ENCODE data around the gene SV2C. TPM values are rescaled to one million over a fixed set of nuclear protein-coding genes. Genes with fewer than 3 reads are reported as not detected.
"Not testable (repeated sequence)": the region's sequence is repeated elsewhere in the genome, so short reads cannot be mapped to it uniquely, and the experiment has no call there.

SV2C gene
- polyA plus RNA-seq, 5 donors = 0.22 to 0.60 (median 0.30) TPM

DNA sequence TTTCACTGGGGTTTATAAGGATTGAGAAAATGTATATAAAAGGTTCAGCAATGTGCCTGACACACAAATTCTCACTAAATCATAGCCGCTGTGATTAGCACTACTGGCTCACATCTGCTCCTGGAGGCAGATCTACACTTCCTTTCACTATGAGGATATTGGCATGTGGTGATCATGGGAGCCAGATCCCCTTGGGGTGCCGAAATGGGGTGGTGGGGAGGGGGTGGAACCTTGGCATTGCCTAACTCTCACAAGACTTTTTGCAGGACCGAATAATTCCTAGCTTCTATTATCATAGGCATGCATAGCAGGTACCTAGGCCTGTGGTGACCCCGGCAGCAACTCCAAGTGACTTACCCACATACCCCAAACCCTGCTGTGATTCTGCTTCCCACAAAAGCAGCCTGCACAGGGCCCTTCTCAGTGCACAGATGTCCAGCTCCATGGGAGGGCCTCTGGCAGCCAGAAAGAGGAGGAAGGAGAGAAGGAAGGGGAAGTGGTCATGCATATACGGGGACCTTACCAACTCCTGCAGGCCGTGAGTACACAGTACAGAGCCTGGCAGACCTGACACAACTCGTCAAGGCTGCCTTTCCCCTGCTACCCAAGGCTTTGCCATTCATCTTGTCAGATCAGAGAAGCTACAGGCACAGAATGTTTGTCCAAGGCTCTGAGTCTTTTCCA is 258.6 kb downstream of the SV2C start:
- DNase-seq = no peak

DNA sequence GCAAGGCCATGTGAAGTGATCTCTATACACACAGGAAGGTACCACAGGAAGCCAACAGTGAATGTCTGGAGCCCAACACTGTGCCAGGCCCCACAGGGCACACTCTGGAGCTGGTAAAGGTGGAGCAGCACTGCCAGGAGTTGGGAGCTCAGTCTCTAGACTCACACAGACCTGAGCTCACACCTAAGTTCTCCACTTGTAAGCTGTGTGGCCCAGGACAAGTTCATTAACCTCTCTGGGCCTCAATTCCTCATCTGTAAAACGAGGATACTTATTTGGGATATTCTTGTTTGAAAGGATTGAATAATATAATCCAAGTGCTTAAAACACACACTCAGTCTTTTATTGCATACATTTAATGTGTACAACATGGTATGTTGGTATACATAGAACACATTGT is 259.3 kb downstream of the SV2C start:
- DNase-seq = no peak

- DNase-seq = no peak
These were observed 262.4 kb downstream of the SV2C start for GRCh38 chr5:76345582-76345981.

DNA sequence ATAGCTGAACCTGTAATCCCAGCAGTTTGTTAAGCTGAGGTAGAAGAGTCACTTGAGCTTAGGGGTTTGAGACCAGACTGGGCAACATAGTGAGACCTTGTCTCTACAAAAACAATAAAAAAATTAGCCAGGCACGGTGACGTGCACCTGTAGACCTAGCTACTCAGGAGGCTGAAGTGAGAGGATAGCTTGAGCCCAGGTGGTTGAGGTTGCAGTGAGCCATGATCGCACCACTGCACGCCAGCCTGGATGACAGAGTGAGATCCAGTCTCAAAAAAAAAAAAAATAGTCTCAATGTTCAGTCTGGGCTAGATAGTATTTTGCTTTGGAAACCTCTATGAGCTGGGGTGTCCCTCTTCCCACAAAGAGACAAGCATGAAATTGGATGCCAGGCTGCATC is 268.0 kb downstream of the SV2C start:
- no peak for DNase-seq

DNA sequence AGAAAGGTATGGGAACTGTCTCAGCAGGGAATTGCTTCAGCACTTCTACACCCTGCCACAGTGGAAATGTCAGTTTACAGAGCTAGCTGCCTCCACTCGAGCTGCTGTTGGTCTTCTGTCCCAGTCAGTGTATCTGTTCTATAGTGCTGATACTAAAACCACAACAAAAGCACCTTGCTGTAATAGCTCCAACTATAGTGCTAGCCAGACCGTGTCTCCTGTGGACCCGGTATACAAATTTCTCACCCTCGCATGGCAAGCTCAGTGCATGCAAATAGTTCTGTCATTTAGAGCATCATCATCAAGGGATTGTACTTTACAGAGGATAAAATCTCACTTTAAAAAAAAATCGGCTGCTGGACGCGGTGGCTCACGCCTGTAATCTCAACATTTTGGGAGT is 268.4 kb downstream of the SV2C start:
- DNase-seq = no peak

DNA sequence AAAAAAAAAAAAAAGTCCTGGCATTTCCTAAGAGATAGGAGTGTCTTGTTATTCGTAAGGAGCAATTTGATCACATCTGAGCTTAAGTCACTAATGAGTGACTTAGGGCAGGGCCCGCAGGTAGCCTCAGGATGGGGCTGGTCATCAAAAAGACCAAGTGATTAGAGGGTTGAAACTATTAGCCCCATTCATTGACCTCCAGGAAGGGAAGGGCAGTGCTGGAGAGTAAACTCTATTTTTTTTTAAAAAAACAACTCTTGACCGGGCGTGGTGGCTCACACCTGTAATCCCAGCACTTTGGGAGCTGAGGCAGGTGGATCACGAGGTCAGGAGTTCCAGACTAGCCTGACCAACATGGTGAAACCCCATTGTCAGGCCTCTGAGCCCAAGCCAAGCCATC is 273.7 kb downstream of the SV2C start:
- DNase-seq = no peak

- no peak for DNase-seq
These were observed 280.4 kb downstream of the SV2C start for GRCh38 chr5:76363352-76364225.

DNA sequence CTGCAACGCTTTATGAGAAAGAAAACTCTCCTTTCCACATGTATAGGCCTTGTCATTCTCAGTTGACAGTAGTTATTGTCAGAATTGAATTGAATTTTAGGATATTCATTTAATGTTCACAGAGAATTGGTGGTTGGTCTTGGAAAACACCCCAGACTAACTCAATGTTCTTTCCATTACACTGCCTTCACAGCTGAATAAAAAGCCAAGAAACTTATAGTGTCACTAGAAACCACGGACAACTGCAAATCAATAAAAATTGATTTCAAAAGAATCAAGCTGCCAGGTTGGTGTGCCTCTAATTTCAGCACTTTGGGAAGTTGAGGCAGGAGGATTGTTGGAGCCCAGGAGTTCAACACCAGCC is 281.0 kb downstream of the SV2C start:
- DNase-seq = no peak

- no peak for DNase-seq
These were observed 282.4 kb downstream of the SV2C start for GRCh38 chr5:76365561-76365960.

DNA sequence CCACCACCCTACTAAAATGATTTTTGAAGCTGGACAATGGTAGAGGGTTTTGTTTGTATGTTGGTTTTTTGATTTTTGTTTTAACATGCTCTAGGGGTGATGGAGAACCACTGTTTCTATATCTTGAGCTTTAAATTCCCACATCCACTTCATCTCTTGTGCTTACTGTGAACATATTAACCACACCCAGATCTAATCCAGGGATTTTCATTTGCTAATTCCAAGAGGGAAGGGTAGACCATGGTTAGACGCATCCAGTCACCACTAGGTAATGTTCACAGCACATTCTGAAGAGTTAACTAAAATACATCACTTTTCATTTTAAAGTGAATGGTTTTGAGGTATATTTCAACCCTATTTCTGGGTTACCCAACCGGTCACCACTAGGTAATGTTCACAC is 283.4 kb downstream of the SV2C start:
- no peak for DNase-seq

- no peak for DNase-seq
These were observed 284.6 kb downstream of the SV2C start for GRCh38 chr5:76367623-76368371.

- DNase-seq = no peak
These were observed 285.8 kb downstream of the SV2C start for GRCh38 chr5:76368941-76369340.

GRCh38 chr5:76369668-76370067 is 286.5 kb downstream of the SV2C start:
- DNase-seq = not testable (repeated sequence)

DNA sequence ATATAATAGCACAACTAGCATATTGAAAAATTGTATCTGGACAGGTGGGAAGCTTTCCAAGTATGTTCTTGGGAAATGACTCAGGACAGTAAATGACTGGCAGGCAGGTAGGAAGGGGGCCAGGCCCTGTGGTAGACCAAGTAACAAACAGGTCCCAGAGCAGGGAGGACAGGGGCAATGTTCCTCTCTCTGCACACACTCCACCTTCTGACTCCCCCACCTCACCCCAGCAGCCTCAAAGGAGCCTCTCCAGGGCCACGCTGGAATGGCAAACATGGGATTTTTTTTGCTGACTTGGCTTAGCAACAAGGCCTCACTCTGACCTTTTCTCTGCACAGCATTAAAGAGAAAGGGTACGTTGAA is 288.8 kb downstream of the SV2C start:
- no peak for DNase-seq

DNA sequence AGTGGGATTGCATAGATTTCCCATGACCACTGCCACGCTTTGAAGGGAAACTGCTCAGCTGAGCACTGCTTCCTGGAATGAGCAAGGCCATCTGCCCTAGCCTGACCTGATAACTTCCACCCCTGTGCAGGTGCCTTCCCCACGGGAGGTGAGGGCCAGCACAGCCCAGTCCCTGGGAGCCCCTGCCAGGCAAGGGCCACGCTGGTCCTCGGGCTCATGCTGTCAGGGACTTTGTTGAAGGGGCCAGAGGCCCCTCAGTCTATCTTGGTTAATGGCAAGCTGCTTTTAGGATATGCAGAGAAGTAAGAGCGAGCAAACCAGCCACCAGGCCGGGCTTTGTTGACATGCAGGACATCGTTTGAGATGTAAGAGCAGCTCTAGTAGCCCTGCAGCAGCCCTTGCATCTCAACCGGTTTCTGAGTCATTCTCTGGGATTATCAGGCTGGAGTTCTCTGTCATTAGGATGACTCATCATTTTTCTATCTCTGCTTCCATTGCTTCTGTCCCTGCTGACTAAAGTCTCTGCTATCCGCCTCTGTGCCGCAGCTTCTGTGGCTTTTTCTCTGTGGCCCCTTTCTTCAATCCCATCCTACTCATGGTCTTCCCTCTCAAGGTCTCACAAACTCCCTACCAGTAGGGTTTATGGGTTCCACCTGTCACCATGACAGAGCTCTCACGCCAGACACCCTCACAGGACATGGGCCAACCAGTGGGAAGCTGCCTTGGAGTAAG is 289.3 kb downstream of the SV2C start:
- no peak for DNase-seq

DNA sequence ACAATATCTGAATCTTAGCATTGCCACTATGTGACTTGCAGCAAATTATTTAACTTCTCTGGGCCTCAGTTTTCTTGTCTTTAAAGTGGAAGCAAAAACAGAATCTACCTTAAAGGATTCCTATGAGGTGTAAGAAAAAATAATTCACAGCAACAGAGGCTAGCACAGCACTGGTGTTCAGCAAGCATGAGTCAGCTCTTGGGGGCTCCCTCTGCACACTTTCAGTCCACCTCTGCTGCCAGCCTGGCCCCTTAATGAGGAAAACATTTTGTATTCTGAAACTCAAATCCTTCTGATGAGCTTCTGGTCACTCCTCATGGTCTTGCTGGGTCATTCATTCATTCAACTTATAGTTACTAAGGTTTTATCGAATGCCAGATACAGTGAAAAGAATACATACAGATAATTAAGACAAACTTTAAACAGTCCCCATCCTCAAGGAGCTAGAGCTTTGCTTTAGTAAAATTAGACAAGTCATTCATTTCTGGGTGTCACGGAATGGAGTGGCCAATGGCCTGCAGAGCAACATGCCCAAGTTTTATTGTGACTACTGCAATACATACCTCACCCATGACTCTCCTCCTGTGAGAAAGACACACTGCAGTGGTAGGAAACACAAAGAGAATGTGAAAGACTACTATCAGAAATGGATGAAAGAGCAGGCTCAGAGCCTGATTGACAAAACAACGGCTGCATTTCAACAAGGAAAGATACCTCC is 293.1 kb downstream of the SV2C start:
- DNase-seq = no peak

DNA sequence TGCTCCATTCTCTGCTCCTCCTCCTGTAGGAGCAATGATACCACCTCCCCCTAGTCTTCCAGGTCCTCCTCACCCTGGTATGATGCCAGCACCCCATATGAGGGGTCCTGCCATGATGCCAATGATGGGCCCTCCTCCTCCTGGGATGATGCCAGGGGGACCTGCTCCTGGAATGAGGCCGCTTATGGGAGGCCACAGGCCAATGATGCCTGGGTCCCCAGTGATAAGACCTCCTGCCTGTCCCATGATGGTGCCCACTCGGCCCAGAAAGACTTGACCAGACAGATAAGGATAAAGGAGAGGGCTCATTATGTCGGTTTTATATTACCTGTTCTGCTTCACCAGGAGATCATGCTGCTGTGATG is 293.7 kb downstream of the SV2C start:
- no peak for DNase-seq

DNA sequence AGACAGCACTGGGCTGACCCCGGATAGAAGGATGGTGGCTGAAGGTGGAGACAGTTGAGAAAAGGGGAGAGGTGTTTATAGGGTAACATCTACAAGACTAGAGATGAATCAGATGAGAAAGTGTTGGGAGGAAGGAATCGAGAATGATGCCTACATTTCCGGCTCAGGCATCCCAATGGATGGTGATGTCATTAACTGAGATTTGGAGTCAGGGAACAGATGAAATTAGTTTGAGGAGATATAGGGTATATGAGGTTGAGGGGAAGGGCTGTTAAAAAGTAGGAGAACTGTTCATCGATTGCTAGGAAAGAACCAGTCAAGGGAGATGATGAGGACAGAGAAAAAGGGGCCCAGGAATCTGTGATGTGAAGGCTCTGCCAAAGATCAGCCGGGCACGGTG is 295.2 kb downstream of the SV2C start:
- no peak for DNase-seq

DNA sequence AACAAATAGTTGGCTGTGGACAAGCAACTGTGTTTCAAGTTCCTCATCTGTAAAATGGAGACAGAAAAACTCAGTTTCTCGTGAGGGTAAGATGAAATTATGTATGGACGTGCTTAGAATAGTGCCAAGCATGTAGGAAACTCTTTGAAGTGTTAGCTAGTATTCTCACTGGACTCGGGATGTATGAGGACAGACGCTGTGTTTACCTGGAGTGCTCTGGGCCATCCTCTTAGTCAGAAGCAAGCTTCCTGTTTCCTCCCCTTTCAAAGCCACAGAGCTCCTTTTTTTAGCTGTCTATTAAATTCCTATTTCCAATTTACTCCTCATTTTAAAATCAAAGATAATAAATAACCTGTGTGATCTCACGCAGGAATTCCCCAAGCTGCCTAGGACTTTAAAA is 296.1 kb downstream of the SV2C start:
- DNase-seq = no peak

- DNase-seq = no peak
These were observed 296.7 kb downstream of the SV2C start for GRCh38 chr5:76379855-76380254.

- no peak for DNase-seq
These were observed 297.3 kb downstream of the SV2C start for GRCh38 chr5:76380346-76381066.
